Measurements from ENCODE around the gene ARHGEF25.
A peak's percentile ranks its signal among the peaks of the same experiment; 100 is the strongest.

The ARHGEF25 gene

GRCh38 chr12:57580466-57580795 is 30.8 kb upstream of the ARHGEF25 start:
- no peak for DNase-seq (ENCODE audit: low spot score)
- TF ChIP-seq CTCF (IDR thresholded peaks at IDR 0.05; ENCODE audit: extremely low read depth, missing control alignments): no peak

DNA sequence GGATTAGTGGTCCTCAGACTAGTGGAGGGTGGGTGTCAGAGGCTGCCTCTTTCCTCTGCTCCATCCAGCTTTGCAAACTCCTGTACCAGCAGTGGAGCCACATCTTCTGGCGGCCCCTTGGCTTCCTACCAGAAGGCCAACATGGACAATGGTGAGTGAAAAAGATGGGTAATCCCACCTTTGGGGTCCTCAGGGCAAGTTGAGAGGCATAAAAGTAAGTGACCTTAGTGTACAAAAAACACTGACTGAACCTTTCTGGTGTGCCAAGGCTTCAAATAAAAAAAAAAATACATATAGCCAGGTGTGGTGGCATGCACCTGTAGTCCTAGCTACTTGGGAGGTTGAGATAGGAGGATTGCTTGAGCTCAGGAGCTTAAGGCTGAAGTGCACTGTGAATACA is 29.4 kb upstream of the ARHGEF25 start:
- no peak for DNase-seq (ENCODE audit: low spot score)
- no peak for TF ChIP-seq CTCF (IDR thresholded peaks at IDR 0.05; ENCODE audit: extremely low read depth, missing control alignments)

DNA sequence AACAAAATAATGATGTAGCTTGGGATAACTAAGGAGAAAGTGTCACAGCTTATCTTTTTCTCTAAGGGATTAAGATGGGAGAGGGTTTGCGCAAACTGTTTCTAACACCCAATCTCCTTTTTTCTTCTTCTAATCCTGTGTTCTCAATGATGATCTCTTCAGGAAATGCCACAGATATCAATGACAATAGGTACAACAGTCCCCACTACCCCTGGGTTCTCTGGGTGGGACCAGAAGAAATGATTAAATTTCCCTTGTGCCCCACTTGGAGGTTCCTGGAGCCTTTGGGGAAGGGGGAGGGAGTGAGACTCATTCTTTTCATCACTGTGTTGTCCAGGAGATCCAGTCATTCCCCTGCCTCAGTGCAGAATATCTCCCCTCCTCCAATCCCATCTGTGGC is 28.8 kb upstream of the ARHGEF25 start:
- DNase-seq (ENCODE audit: low spot score): no peak
- no peak for TF ChIP-seq CTCF (IDR thresholded peaks at IDR 0.05; ENCODE audit: extremely low read depth, missing control alignments)

GRCh38 chr12:57583008-57583831 is 28.0 kb upstream of the ARHGEF25 start:
- peak; percentile 75 for TF ChIP-seq CTCF (IDR thresholded peaks at IDR 0.05; ENCODE audit: extremely low read depth, missing control alignments)
- peak; percentile 89 for DNase-seq (ENCODE audit: low spot score)

GRCh38 chr12:57584050-57584449 is 27.2 kb upstream of the ARHGEF25 start:
- no peak for DNase-seq (ENCODE audit: low spot score)

DNA sequence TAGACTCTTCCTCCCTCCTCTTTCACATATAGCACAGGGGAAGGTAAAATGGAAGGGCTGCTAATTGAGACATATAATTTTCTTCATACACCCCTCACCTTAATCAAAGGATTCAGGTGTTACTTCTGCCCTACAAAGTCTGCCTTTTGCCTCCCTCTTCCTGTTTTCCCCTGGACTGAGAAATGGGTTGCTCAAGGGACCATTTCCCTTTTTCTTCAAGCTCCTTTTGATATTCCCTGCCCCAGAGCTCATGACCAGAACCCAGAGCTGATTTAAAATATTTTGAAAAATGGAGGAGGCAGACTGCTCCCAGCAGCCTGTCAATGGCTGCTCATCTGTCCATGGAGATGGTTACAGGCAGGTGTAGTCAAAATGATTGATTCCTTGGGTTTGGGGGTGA is 26.5 kb upstream of the ARHGEF25 start:
- DNase-seq (ENCODE audit: low spot score): no peak
- no peak for TF ChIP-seq CTCF (IDR thresholded peaks at IDR 0.05; ENCODE audit: extremely low read depth, missing control alignments)

More at GRCh38 chr12:57584050-57584449, 27.2 kb upstream of the ARHGEF25 start:
- TF ChIP-seq CTCF (IDR thresholded peaks at IDR 0.05; ENCODE audit: extremely low read depth, missing control alignments): no peak

DNA sequence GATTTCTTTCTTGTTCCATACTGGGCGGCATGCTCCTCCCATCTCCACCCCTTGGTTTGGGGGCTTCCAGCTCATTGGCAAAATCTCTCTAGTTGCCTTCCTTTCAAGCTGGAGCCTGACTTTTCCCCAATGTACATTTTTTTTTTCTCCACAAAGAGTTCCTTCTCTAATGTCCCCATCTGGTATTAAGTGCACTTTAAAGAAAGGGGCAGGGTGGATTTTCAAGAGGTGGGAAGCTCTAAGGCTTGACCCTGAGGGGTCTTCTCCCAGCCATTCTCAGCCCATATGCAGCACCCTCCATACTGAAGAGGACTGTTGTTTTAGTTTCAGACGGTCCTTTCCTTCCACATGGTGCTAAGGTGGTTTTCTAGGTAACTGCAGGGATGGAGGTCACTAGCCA is 26.1 kb upstream of the ARHGEF25 start:
- no peak for TF ChIP-seq CTCF (IDR thresholded peaks at IDR 0.05; ENCODE audit: extremely low read depth, missing control alignments)
- DNase-seq (ENCODE audit: low spot score): no peak

Data from GM20000 (cell line).